Measurements from ENCODE around the gene ATP11B.

Gene ATP11B

GRCh38 chr3:182959474-182960350 is 166.4 kb downstream of the ATP11B start:
- no peak for DNase-seq

GRCh38 chr3:182962166-182962565 is 168.9 kb downstream of the ATP11B start:
- DNase-seq, result no peak

GRCh38 chr3:182964179-182964578 is 170.9 kb downstream of the ATP11B start:
- no peak for DNase-seq

- no peak for DNase-seq
These were observed 172.6 kb downstream of the ATP11B start for GRCh38 chr3:182965861-182966366.

GRCh38 chr3:182967218-182968204 is 174.2 kb downstream of the ATP11B start:
- DNase-seq, result no peak

- DNase-seq, result no peak
These were observed 176.0 kb downstream of the ATP11B start for GRCh38 chr3:182969277-182969676.

GRCh38 chr3:182969853-182970252 is 176.5 kb downstream of the ATP11B start:
- DNase-seq, result no peak

GRCh38 chr3:182970811-182971418 is 177.6 kb downstream of the ATP11B start:
- no peak for DNase-seq
